GM21529 (cell line): Measurements from ENCODE around the gene SETDB2.

Experiments used
- ATAC-seq: cut with Tn5 transposase; IDR thresholded peaks from one replicate; pipeline ENCODE4 v1.9.1; 2021; ENCODE audit not compliant: unreplicated experiment

Gene SETDB2

GRCh38 chr13:49429121-49429520 is 15.0 kb upstream of the SETDB2 start:
- no peak for ATAC-seq

- no peak for ATAC-seq
Observed at GRCh38 chr13:49435992-49436391, 8.1 kb upstream of the SETDB2 start.

DNA sequence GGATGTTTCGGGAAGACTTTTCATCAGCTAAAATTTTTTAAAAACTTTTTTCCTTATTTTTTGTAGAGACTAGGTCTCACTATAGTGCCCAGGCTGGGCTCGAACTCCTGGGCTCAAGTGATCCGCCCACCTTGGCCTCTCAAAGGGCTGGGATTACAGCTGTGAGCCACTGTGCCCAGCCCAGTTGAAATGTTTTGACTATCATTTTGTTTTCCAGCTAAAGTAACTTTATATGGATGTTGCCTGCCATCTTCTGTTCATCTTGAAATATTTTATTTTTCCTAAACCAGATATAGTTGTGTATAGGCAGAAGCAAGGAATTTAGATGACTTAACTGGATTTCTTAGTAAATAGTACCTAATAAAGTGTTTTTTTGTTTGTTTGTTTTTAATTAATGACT is 7.2 kb upstream of the SETDB2 start:
- ATAC-seq, result no peak

DNA sequence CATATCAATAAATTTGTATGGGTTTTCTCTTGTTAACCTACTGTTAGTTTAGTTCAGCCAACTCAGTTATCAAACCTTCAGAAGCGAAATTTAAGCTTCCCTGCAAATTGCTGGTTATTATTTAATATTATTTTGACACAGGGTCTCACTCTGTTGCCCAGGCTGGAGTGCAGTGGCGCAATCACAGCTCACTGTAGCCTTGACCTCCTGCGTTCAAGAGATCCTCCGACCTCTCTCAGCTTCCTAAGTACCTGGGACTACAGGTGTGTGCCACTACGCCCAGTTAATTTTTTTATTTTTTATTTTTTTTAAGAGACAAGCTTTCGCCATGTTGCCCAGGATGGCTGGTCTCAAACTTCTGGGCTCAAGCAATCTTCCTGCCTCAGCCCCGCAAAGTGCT is 6.4 kb upstream of the SETDB2 start:
- ATAC-seq, result no peak

DNA sequence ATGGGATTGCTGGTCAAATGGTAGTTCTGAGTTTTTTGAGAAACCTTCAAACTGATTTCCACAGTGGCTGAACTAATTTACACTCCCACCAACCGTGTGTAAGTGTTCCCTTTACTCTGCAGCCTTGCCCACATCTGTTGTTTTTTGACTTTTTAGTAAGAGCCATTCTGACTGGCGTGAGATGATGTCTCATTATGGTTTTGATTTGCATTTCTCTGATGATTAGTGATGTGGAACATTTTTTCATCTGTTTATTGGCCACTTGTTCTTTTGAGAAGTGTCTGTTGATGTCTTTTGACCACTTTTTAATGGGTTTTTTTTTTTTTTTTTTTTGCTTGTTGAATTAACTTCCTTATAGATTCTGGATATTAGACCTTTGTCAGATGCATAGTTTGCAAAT is 4.5 kb upstream of the SETDB2 start:
- ATAC-seq, result no peak

DNA sequence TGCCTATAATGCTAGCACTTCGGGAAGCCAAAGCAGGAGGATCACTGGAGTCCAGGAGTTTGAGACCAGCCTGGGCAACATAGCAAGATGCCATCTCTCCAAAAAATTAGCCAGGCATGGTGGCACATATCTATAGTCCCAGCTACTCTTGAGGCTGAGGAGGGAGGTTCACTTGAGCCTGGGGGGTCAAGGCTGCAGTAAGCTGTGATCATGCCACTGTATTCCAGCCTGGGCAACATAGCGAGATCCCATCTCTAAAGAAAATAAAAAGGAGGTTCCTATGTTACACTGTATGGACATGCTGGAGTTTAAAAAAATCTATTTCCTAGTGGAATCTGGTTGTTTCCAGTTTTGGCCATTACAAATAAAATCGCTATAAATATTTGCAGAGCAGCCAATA is 2.8 kb upstream of the SETDB2 start:
- no peak for ATAC-seq

DNA sequence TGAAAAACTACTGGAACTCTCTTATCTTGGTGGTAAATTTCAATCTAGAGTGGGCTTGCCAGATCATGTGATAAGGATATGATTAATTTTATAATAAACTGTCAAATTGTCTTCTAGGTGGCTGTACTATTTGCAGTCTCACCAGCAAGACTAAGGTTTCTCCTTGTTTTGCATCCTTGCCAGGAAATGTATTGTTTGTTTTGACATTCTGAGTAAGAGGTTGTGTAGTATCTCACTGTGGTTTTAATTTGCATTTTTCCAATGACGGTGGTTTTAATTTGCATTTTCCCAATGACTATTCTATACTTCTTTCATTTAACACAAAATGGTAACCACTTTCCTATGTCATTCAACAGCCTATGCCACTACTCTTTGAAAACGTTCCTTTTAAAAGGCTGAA is 2.2 kb upstream of the SETDB2 start:
- ATAC-seq, result no peak

DNA sequence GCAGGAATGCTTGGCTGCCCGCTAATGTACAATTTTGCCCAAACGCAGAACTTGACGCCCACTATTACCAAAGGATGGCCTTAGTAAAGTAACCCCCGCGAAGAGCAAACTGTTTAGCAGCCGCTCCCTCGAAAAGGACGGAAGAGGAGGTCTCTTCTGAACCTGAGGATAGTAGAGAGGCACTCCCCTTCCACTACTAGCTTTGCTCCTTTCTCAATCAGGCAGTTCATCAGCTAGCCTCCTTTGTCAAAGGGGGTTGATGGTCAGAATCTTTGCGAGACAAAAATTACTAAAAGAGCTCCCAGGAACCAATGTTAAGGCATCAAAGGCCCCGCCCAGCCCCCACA is 744 bp upstream of the SETDB2 start:
- ATAC-seq, result no peak

DNA sequence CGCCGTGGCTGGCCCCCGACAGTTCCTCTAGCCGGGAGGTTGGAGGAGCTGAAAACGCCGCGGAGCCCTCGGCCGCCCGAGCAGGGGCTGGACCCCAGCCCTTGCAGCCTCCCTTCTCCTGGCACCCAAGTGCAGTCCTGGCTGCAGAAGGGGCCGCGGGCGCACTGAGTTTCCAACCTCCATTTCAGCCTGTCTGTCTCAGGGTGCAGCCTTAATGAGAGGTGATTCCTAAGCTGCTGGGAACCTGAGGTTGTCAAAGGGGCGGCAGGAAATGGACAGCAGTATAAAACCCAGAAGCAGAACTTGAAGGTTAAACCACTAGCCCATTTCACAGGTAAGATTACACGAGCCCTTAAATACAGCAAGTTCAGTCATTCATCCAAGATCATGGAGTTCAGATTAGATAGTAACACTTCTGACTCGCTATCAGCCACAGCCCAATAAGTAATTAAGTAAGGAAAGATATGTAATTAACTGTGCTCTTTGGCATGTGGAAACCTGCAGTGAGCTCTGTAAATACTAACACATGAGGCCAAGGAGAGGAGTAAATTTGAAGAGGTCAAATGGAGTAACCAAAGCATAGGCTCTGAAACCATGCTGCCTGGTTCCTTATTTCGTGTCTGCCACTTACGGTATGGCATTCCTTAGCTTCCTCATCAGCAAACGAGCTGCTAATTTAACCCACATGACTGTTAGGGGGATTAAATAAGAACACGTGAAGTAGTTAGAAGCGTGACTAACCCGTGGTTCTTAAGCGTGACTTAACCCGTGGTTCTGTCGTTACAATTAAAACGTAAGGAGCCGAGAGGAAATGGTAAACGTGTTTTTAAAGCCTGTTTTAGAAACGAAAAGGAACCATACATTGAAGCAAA is 686 bp downstream of the SETDB2 start:
- peak; percentile 13 for ATAC-seq

DNA sequence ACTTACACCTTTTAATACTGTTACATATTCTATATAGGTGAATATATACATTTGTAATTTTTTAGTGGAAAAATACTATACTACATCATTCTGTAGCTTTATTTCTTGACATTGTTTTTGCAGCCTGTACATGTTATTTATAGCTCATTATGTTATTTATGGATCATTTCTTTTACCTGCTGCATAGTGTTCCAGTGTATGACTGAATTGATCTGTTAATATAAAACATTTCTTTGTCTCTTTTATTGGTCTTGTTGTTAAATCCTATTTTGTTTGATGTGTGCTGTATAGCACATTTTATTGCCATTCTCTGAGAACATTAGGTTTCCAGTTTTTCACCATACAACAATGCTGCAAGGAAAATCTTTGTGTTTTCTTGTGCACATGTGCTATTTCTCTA is 2.4 kb downstream of the SETDB2 start:
- no peak for ATAC-seq

DNA sequence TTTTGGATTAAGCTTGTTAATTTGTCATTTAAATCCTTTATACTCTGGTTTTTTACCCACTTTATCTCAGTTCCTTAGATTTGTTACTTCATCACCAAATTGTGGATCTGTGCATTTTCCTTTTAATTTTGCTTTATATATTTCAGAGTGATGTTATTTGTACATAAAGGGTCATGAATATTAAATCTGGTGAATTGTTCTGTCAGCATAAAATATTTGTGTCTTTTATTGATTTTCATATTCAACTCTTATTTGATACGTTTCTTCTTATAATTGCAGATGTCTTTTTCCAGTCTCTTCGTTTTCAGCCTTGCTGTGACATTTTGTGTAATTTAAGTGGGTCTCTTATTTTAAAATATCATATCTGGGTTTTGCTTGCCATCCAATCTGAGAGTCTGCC is 4.7 kb downstream of the SETDB2 start:
- no peak for ATAC-seq

DNA sequence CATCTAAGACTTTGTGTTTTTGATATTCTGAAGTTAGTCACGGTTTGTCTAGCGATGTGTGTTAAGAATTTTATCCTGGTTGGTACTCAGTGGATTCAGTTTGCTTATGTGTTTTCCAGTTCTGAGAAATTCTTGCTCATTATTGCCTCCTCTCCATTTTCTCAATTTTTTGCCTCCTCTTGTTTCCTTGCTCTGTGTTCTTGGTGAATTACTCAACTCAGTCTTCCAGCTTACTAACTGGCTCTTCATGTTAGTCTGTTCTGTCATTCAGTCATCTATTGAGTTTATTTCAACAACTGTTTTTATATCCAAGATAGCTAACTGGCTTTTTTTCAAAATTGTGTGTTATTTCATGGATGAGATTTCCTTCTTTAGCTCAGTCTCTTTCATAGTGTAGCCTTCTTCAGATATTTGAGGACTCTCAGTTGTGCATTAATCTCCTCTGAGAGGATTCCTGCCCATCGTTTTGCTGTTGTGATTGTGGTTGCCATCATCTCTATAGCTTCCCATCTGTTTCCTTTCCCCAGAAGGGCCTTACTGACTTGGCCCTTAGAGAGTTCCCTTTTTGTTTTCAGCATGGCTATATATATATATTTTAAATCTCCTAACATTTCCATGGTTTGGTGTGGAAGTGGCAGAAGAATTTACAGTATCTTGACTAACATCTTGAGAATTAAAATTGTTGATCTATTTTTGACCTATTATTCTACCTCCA is 6.2 kb downstream of the SETDB2 start:
- ATAC-seq, result no peak

DNA sequence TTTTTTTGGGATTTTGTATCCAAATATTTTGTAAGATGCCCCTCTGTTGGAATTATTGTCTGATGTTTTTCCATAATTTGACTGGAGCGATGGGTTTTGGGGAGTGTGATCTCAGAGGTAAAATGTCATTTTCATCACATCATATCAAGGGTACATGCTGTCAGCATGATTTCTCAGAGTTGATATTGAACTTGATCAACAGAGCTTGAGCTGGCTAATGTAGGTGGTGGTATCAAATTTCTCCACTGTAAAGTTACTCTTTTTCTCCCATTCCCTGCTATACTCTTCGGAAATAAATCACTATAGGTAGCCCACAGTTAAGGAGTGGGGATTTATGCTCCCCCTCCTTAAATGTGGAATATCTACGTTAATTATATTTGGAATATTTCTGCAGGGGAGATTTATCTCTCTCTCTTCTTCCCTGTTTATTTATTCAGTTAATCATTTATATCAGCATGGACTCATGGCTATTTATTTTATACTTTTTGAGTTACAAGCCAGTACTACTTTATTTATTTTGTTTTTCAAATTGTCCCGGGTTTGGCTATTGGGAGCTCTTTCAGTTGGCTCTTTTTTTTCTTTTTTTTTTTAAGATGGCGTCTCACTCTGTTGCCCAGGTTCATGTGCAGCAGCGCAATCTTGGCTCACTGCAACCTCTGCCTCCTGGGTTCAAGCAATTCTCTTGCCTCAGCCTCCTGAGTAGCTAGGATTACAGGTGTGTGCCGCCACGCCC is 8.8 kb downstream of the SETDB2 start:
- ATAC-seq, result no peak

GRCh38 chr13:49453465-49453864 is 9.4 kb downstream of the SETDB2 start:
- no peak for ATAC-seq

DNA sequence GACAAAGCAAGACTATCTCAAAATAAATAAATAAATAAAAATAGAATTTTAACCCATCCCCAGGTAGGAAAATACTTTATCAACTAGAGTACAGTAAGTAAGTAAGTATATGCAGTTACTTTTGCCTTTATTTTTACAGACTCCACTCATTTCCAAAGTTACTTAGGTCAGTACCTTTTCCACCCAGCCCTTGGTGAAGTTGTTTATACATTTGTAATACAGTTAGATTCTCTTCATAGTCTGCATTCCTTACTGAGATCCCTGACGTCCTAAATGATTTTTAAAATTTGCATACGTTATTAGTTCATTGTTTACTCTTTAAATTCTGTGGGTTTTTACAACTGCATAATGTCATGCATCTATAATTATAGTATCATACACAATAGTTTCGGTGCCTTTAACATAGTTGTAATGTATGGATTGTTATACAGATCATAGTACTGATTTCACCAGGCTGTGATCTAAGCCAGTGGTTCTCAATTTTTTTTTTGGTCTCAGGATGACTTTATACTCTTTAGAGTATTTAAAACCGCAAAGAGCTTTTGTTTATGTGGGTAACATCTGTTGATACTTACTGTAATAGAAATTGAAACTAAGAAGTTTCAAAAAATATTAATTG is 10.4 kb downstream of the SETDB2 start:
- ATAC-seq, result peak; percentile 95

GRCh38 chr13:49455007-49455398 is 10.9 kb downstream of the SETDB2 start:
- peak; percentile 25 for ATAC-seq

GRCh38 chr13:49456156-49456555 is 12.1 kb downstream of the SETDB2 start:
- no peak for ATAC-seq

GRCh38 chr13:49457221-49457620 is 13.1 kb downstream of the SETDB2 start:
- no peak for ATAC-seq

DNA sequence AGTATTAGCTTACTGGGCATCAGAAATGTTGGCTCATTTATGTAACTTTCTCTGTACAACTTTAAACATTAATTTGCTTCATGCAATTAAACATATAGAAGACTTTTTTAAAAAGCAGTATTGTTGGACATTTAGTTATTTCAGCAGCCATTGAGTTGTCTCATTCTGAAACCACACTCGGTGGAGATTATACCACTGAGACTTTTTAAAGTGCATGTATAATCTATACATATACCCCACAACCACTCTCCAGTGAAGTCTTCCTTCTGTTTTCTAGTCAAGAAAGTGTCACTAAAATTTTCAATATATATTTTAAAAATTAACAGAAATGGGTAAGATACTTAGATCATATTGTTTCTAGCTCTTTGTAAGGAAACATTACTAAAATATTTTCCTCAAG is 15.5 kb downstream of the SETDB2 start:
- no peak for ATAC-seq

DNA sequence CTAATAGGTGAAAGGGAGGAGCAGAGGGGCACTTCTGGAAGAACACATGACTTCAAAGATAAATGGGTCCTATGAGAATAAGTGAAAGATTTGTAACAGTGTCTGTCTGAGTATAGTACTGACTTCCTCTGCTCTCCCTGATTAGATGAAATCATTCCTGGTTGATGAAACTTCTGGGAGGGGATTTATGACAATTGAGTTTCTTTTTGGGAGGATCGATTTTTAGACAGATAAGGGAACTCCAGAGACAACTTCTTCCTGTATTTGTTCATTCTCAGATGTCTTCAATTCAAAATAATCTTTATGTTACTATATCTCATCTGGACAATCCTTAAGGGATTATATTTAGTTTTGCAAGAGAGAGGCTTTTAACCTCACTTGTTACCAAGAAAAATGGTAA is 20.0 kb downstream of the SETDB2 start:
- ATAC-seq, result no peak

DNA sequence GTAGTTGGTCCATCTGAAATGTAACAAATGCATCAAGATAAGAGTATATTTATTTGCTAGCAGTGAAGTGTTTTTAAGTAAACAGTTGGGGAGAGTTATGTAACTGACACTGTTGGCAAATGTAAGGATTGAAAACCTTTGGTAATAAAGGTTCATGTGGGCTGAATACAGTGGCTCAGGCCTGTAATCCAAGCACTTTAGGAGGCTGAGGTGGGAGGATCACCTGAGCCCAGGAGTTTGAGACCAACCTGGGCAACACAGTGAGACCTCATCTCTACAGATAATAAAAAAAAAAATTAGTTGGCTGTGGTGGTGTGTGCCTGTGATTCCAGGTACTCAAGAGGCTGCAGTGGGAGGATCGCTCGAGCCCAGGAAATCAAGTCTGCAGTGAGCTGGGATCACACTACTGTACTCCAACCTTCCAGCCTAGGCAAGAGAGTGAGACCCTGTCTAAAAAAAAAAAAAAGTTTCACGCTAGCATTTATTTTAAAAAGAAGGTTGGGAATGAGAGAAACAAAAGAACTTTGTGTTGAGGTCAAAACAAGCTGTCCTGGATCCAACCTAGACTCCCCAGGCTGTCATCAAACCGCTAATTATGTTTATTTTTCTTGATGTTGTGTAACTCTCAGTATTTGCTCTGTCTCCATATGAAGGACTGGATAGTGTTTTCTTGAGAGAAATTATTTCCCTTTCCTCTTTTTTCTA is 20.7 kb downstream of the SETDB2 start:
- ATAC-seq, result no peak
